GM18498 (cell line): ENCODE measurements around the gene SORCS2.
"Not testable (repeated sequence)": the region's sequence is repeated elsewhere in the genome, so short reads cannot be mapped to it uniquely, and the experiment has no call there.

Source experiments
- ATAC-seq: cut with Tn5 transposase; IDR thresholded peaks from one replicate; pipeline ENCODE4 v1.9.1; 2021; ENCODE audit warnings: mild to moderate bottlenecking, moderate library complexity; ENCODE audit not compliant: unreplicated experiment

SORCS2 gene

GRCh38 chr4:7559741-7560395, 367.5 kb downstream of the SORCS2 start:
- ATAC-seq = no peak

GRCh38 chr4:7561557-7561956, 369.2 kb downstream of the SORCS2 start:
- no peak for ATAC-seq

- no peak for ATAC-seq
Observed at GRCh38 chr4:7564242-7564641, 371.9 kb downstream of the SORCS2 start.

GRCh38 chr4:7565483-7565882, 373.1 kb downstream of the SORCS2 start:
- no peak for ATAC-seq

GRCh38 chr4:7569810-7570783, 377.8 kb downstream of the SORCS2 start:
- no peak for ATAC-seq

GRCh38 chr4:7571001-7571400, 378.7 kb downstream of the SORCS2 start:
- no peak for ATAC-seq

- ATAC-seq = no peak
Observed at GRCh38 chr4:7571701-7572100, 379.4 kb downstream of the SORCS2 start.

DNA sequence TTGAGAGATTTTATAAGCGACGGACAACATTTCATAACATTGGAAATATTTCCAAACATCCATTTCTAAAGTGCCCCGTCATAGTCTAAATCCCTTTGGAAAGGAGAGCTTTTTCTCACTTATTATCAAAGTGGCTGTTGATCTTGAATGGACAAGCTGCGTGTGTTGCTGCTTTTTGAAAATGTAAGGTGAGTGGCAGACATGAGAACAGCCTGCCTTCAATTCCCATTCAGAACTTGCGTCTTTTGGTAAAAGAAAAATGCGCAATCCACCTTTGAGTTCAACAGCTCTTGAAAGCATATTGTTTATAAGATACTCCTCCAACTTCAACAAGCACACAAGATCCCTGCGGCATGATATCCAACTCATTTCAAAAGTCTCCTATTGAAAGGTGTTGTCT, 380.6 kb downstream of the SORCS2 start:
- ATAC-seq = no peak

GRCh38 chr4:7573576-7574091, 381.3 kb downstream of the SORCS2 start:
- no peak for ATAC-seq

GRCh38 chr4:7574287-7575014, 382.1 kb downstream of the SORCS2 start:
- ATAC-seq = no peak

DNA sequence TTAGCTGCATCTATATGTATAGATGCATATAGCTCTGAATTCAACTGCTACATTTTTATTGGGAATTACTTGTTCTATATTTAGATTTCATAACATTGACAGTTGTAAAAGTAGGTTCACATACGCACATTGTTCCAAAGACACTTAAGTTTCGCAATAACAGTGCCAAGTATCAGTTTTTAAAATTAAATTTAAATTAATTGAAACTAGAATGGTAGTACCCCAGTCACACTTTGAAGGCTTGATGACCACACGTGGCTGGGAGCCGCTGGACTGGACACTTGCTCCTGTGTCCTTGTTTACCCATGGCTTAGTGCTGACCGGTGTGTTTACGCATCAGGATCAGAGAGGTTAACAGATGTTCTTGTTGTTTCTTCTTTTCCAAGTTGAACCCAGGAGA, 383.1 kb downstream of the SORCS2 start:
- no peak for ATAC-seq

DNA sequence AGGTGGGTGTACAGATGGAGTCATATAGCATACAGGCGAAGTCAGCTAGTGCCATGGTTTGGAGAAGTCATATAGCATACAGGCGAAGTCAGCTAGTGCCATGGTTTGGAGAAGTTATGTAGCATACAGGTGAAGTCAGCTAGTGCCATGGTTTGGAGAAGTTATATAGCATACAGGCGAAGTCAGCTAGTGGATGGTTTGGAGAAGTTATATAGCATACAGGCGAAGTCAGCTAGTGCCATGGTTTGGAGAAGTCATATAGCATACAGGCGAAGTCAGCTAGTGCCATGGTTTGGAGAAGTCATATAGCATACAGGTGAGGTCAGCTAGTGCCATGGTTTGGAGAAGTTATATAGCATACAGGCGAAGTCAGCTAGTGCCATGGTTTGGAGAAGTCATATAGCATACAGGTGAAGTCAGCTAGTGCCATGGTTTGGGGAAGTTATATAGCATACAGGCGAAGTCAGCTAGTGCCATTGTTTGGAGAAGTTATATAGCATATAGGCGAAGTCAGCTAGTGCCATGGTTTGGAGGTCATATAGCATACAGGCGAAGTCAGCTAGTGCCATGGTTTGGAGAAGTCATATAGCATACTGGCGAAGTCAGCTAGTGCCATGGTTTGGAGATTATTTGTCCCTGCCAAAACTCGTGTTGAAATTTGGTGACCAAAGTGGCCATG, 385.2 kb downstream of the SORCS2 start:
- not testable (repeated sequence) for ATAC-seq

GRCh38 chr4:7581477-7581876, 389.1 kb downstream of the SORCS2 start:
- no peak for ATAC-seq

DNA sequence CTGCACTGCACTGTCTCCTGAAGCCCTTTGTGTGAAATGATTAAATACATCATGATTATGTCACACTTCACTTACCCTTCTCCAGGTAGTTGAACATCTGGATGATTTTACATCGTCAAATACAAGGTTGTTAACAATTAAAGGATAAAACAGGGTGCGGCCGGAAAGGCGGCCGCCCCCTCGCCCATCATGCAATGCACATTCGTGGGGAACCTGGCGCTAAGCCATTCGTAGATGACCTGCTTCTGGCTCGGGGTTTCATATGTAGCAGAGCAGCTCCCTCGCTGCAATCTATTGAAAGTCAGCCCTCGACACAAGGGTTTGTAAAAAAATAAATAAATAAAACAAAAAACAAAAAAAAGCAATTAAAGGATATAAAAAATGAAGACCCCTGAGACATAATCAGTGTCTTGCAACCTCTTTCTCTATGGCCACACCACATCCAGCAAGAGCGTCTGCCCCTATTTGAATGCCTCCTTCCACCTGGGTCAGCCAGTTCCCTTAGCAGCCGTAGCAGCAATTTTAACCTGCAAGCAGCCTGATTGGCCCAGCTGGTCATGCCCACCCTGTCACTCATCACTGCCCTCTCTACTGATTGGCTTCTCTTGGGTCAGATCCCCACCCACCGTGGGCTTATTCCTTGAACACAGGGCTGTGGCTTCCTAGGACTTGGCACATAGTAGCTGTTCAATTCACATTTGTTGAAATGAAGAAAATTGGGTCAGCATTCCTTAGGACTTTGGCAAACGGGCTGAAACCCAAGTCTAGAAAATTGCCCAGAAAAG, 390.2 kb downstream of the SORCS2 start:
- ATAC-seq = no peak

GRCh38 chr4:7584098-7584497, 391.8 kb downstream of the SORCS2 start:
- ATAC-seq = no peak

- ATAC-seq = no peak
Observed at GRCh38 chr4:7584606-7585159, 392.3 kb downstream of the SORCS2 start.

DNA sequence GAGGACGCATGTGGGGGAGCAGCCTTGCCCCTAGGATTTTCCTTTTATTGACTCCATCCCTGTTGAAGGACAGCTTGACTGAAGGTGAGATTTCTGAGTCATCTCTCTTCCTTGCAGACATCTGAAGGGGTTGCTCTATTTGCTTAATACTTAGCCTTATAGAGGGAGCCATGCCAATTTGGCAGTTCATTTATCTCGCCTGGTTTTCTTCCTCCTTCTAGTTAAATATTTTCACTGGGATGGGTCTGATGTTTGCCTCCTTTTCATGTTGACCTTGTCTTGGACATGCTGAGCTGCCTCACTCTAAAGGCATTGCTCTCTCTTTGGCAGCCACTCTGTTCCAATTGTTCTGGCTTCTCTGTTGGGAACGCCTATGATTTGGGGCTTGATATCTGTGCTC, 393.4 kb downstream of the SORCS2 start:
- ATAC-seq = no peak

DNA sequence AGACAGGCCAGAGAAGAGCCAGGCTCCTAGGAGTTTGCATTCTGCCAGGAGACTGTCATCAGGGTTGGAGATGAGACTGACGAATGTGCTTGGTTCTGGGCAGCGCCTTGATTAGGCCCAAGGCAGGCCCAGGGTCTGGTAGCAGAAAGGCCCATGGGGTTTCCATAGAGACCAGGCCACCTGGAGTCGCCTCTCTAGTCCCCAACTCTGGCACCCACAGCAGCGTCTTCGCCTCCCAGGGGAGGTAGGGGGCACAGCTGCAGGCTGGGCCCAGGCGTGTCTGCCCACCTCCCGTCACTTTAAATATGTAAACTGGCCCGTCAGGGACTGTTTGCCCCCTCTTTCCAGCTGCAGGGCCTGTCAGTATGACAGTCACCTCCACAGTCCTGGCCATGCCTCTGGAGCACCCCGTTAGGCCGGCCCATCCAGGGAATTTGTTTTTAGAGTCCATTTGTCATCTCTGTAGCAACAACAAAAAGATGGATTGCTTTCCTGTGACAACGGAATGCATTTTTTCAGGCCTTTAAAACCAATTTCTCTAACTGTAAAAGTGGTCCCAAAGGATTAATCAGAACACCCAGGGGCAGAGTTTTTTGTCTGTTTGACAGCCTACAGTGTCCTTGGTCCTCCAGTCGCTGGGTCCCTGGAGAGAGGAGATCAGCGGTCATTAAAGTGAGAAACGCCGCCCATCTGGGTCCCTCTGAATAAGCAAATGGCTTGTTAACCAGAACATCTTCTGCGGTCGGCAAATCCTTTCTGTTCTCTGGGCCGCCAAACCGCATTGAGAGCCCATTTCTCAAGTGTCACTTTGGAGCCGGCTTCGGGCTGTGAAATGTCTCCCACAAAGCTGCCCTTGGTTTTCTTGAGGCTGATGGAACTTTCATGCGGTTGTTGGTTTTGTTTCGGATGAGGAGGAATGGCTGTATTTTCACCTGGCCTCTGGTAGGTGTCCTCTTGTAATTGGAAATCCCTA, 395.4 kb downstream of the SORCS2 start:
- no peak for ATAC-seq
